Aorta (tissue), 5 donors: Measurements from ENCODE around the gene WDR31. TPM values are rescaled to one million over a fixed set of nuclear protein-coding genes. Genes with fewer than 3 reads are reported as not detected.

ENCODE experiments used
- ATAC-seq: fragments of 200-7000 bp; cut with Tn5 transposase; one replicate; pipeline ENCODE4 v1.9.1; 2022; ENCODE audit warnings: moderate library complexity; ENCODE audit not compliant: low FRiP score
- DNase-seq, 2 donors: peaks; one replicate each; pipeline ENCODE4 v3.0.0-alpha.2; 2020
- H3K27ac ChIP-seq, 2 donors: one replicate each; pipeline ENCODE4 v1.5.1; 2013; ENCODE audit warnings: low read length in 2 of 2, mild to moderate bottlenecking in 2 of 2, moderate library complexity in 2 of 2, control low read depth in 1 of 2, inconsistent platforms in 1 of 2, low read depth in 1 of 2
- H3K27me3 ChIP-seq, 2 donors: one replicate each; pipeline ENCODE4 v1.6.1; 2013; ENCODE audit warnings: control low read depth in 1 of 2, low read length in 1 of 2, mild to moderate bottlenecking in 1 of 2, moderate library complexity in 1 of 2; ENCODE audit not compliant: insufficient read depth in 2 of 2, control insufficient read depth in 1 of 2
- H3K36me3 ChIP-seq, 2 donors: one replicate each; pipeline ENCODE4 v1.6.1; 2013; ENCODE audit warnings: control low read depth in 1 of 2, low read length in 1 of 2, mild to moderate bottlenecking in 1 of 2; ENCODE audit not compliant: insufficient read depth in 2 of 2, control insufficient read depth in 1 of 2
- H3K4me1 ChIP-seq, 2 donors: one replicate each; pipeline ENCODE4 v1.6.1; 2013; ENCODE audit warnings: low read length in 2 of 2, control low read depth in 1 of 2, mild to moderate bottlenecking in 1 of 2, moderate library complexity in 1 of 2; ENCODE audit not compliant: insufficient read depth in 2 of 2, control insufficient read depth in 1 of 2
- H3K4me3 ChIP-seq, 2 donors: one replicate each; pipeline ENCODE4 v1.5.1; 2013; ENCODE audit warnings: low read length in 2 of 2, control low read depth in 1 of 2, mild to moderate bottlenecking in 1 of 2
- H3K9me3 ChIP-seq: one replicate; pipeline ENCODE4 v1.6.1; 2013; ENCODE audit warnings: mild to moderate bottlenecking, low read length; ENCODE audit not compliant: control insufficient read depth
- WGBS, 2 donors: extraction: QIAGEN DNeasy Blood & Tissue Kit; methylation state at CpG; one replicate each; pipeline ENCODE4 v1.1.7; 2013; 5-methylcytosine and 5-hydroxymethylcytosine counted together
- intact Hi-C, 2 donors: fragments of 100-400 bp; cut with DNase I; formaldehyde crosslinking; loops; one replicate each; pipeline versions ENCODE4 v1.14.2 to v1.15.0; 2022
- polyA plus RNA-seq, 2 donors: library from polyadenylated mRNA; stranded (reverse); fragments of 200-250 nt; gene quantifications; one replicate each; pipeline ENCODE4 v1.2.3, GENCODE V29; 2013
- total RNA-seq, 2 donors: library from RNA; stranded (reverse); fragmentation: NEBNext Ultra II Directional; extraction: Animal tissue kit (Norgen Biotek cat#: 25700); gene quantifications; one replicate each; pipeline ENCODE4 v1.2.1, GENCODE V29; 2021
- donor health status: healthy with polysubstance abuse.
- donor health status: Bipolar disorder and iron deficiency.
- donor health status: DM: no; HTN: no; CAD: no.
- donor health status: DM: no; HTN: no; CAD: no.
- donor health status: DM: yes; HTN: yes; CAD: no.

Gene WDR31
- total and polyA plus RNA-seq, 4 donors, result 0.54 to 2.1 (median 1.1) TPM

DNA sequence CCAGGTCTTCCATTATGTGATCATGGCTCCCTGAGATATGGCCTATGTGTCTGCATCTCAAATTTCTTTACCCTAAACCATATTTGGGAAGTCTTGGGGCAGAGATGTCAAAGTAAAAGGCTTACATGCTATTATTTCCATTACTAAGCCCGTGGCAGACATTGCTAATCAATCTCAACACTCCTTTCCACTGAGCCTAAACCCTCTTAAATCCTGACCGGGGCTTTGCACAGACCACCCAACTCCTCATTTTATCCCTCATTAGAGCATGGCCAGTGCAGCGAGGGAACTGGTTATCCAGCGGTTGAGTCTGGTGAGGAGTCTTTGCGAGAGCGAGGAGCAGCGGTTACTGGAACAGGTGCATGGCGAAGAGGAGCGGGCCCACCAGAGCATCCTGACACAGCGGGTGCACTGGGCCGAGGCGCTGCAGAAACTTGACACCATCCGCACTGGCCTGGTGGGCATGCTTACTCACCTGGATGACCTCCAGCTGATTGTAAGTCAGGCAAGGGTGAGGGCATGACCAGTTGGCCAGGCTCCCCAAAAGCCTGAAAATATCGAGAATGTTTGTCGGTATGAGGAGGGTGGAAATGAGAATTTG, 20.3 kb upstream of the WDR31 start:
- no peaks in the 10 kb centered on the region for H3K4me1 ChIP-seq
- intact Hi-C loops, result no loop called here
- H3K27ac ChIP-seq, result no peak overlapping the region
- no peaks in the 10 kb centered on the region for H3K9me3 ChIP-seq
- H3K4me3 ChIP-seq, result no peak overlapping the region
- no peaks in the 10 kb centered on the region for H3K27me3 ChIP-seq
- H3K36me3 ChIP-seq, result no peaks in the 10 kb centered on the region
- ATAC-seq (no peak), DNase-seq (no peak)
- 90 to 93% methylated on average over 15 of the region's 15 CpGs for WGBS, 2 donors

DNA sequence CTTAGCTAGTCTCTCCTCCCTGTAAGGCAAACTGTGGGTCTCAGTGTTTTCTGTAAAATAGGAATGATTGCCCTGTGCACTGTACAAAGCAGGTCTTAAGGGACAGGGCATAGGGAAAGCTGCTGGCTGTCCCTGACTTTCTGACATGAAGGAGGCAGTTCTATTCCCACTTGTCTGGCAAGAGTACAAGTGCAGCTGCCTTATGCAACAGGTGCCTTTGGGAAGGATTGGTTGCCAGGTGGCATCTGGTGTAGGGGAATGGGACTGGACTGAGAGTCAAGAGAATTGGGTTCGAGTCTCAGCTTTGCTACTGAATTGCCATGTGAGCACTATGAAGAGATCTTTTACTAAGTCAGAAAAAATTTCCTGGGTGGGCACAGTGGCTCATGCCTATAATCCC, 19.3 kb upstream of the WDR31 start:
- DNase-seq (no peak), ATAC-seq (no peak)
- 90 to 94% methylated on average over 1 of the region's 1 CpG for WGBS, 2 donors
- Histone ChIP-seq H3K9me3 (no peaks in the 10 kb centered on the region), H3K36me3 (no peaks in the 10 kb centered on the region), H3K4me3 (no peak overlapping the region), H3K4me1 (no peaks in the 10 kb centered on the region), H3K27ac (no peak overlapping the region), H3K27me3 (no peaks in the 10 kb centered on the region)
- intact Hi-C loops, result no loop called here

DNA sequence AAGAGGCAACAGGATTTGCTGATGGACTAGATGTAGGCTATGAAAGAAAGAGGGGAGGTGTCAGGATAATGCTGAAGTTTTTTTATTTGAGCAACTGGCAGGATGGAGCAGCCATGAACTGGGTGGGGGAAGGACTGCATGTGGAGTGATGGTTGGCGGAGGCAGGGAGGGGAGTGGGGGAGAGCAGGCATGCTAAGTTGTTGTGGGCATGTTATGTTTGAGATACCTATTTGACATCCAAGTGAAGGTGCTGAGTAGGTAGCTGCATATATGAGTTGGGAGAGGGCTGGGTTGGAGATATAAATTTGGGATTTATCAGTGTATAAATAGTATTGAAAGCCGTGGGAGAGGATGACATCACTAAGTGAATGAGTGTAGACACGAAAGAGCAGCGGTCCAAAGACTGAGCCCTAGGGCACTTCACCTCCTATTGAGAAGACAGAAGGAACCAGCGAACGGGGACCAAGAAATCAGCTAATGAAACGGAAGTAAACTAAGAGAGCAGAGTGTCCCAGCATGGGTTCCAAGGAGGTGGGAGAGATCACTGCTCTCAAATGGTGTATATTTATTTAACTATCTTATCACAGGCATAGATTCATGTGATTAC, 16.7 kb upstream of the WDR31 start:
- H3K9me3 ChIP-seq, result no peaks in the 10 kb centered on the region
- intact Hi-C loops, result no loop called here
- ATAC-seq (no peak), DNase-seq (no peak)
- H3K4me1 ChIP-seq, result no peaks in the 10 kb centered on the region
- H3K27me3 ChIP-seq, result no peaks in the 10 kb centered on the region
- H3K4me3 ChIP-seq, result no peak overlapping the region
- H3K36me3 ChIP-seq, result no peaks in the 10 kb centered on the region
- no peak overlapping the region for H3K27ac ChIP-seq
- 66 to 73% methylated on average over 7 of the region's 7 CpGs for WGBS, 2 donors

DNA sequence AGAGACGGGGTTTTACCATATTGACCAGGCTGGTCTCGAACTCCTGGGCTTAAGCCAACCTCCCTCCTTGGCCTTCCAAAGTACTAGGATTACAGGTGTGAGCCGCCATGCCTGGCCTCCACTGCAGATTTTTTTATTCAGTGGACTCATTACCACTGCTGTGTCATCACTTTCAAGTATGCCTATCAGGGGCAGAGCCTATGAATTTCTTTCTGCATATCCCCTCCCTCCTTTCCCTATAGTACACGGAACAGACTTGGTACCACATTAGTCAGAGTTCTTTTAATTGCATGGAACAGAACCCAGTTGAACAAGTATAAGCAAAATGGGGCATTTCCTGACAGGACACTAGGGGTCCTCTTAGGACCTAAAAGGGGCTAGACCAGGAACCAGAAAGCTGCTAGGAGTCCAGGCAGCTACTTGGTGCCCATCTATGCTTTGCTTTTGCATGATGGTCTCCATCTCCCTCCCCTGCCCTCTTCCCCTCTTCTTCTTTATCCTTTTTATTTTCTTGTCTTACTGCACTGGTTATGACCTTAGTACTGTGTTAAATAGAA, 15.0 kb upstream of the WDR31 start:
- no peaks in the 10 kb centered on the region for H3K27me3 ChIP-seq
- no peak for ATAC-seq

DNA sequence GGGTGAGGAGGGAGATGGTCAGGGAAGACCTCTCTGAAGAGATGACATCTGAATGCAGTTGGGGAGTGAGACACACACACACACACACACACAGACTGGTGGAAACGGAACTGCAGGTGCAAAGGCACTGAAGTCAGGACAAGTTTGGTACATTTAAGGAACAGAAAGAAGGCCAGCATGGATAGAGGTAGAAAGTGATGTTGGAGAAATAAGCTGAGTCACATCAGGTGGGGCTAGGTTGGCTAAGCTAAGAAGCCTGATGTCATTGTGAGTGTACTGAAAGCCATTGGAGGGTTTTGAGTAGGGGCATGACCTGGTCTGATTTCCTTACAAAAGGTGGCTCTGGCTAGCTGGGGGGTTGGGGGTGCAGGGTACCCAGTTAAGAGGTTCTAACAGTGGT, 12.3 kb upstream of the WDR31 start:
- no peak overlapping the region for H3K27ac ChIP-seq
- H3K9me3 ChIP-seq, result no peaks in the 10 kb centered on the region
- 91 to 92% methylated on average over 1 of the region's 1 CpG for WGBS, 2 donors
- intact Hi-C loops, result no loop called here
- H3K4me3 ChIP-seq, result no peak overlapping the region
- H3K36me3 ChIP-seq, result no peaks in the 10 kb centered on the region
- no peaks in the 10 kb centered on the region for H3K4me1 ChIP-seq
- ATAC-seq (no peak), DNase-seq (no peak)
- no peaks in the 10 kb centered on the region for H3K27me3 ChIP-seq

More for the DNA sequence above, 15.0 kb upstream of the WDR31 start:
- Histone ChIP-seq H3K9me3 (no peaks in the 10 kb centered on the region), H3K4me3 (no peak overlapping the region), H3K36me3 (no peaks in the 10 kb centered on the region), H3K4me1 (no peaks in the 10 kb centered on the region), H3K27ac (no peak overlapping the region)
- intact Hi-C loops, result no loop called here
- DNase-seq, result no peak
- WGBS, 2 donors, result 75 to 86% methylated on average over 4 of the region's 4 CpGs

DNA sequence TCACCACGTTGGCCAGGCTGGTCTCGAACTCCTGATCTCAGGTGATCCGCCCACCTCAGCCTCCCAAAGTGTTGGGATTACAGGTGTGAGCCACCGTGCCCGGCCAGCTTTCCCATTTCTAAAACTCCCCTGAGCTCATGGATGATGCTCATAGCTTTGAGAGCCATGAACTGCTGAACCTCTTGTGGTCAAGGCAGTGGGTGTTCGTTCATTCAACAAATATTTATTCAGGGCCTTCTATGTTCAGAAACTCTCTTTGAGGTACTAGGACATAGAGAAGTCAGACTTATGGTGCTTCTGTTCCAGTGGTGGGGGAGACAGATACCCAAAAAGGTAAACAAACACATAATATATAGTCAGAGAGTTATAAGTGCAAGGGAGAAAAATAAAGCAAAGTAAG, 11.9 kb upstream of the WDR31 start:
- 86 to 91% methylated on average over 6 of the region's 6 CpGs for WGBS, 2 donors
- no peak overlapping the region for H3K4me3 ChIP-seq
- H3K27ac ChIP-seq, result no peak overlapping the region
- H3K9me3 ChIP-seq, result no peaks in the 10 kb centered on the region
- DNase-seq (no peak), ATAC-seq (no peak)
- no peaks in the 10 kb centered on the region for H3K4me1 ChIP-seq
- H3K36me3 ChIP-seq, result no peaks in the 10 kb centered on the region
- no peaks in the 10 kb centered on the region for H3K27me3 ChIP-seq
- intact Hi-C loops, result no loop called here

DNA sequence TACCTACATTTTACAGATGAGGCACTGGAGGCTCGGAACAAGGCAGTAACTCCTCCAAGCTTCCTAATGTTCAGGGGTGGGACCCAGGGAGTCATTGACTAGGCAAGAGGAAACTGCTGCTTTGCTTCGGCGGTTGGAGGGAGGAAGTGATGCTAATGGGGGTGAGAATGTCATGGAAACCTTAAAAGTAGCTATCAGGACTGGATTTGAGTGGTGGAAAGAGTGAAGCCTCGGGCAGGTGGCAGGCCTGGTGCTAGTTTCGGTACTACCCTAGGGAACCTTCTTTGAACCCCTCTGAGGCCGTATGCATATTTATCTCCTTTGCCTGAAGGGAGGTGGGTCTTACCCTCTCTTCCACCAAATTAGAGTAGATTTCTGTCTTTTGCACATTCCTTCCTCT, 10.9 kb upstream of the WDR31 start:
- WGBS, 2 donors, result 76 to 85% methylated on average over 6 of the region's 6 CpGs
- intact Hi-C loops, result no loop called here
- no peaks in the 10 kb centered on the region for H3K9me3 ChIP-seq
- H3K27ac ChIP-seq, result no peak overlapping the region
- DNase-seq (no peak), ATAC-seq (no peak)
- no peaks in the 10 kb centered on the region for H3K27me3 ChIP-seq
- no peak overlapping the region for H3K4me3 ChIP-seq
- H3K4me1 ChIP-seq, result no peaks in the 10 kb centered on the region
- H3K36me3 ChIP-seq, result no peaks in the 10 kb centered on the region

DNA sequence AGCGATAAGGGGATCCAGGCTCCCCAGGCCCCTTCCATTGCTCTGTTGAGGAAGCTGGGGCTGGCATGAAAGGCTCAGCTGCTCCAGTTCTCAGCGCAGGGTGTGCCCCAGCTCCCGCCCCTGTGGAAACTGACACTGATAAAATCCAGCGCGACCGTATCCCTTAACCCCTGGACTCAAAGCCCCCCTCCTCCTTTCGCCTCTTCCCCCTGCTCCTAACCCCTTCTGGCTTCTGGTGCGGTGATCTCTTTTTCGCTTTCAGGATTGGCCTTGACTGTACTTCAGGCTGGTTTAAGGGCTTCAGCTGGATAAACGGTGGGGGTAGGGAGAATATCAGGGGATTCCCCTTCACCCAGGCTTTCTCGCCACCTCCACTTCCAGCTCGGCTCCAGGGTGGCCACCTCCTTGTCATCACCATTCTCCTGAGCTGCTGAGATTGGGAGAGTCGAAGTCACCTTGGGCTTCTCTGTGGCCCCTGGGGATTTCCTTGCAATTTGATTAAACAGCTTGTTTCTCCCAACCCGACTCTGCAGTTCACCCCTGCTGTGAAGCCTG, 10.1 kb upstream of the WDR31 start:
- H3K4me1 ChIP-seq, result no peaks in the 10 kb centered on the region
- H3K27ac ChIP-seq, result no peak overlapping the region
- intact Hi-C loops, result no loop called here
- no peak for ATAC-seq
- H3K27me3 ChIP-seq, result no peaks in the 10 kb centered on the region
- no peaks in the 10 kb centered on the region for H3K36me3 ChIP-seq
- DNase-seq, result no peak
- H3K9me3 ChIP-seq, result no peaks in the 10 kb centered on the region
- WGBS, 2 donors, result 15 to 20% methylated on average over 14 of the region's 14 CpGs
- H3K4me3 ChIP-seq, result no peak overlapping the region
